Prostate gland (tissue), 2 donors: ENCODE results near the gene CDC42EP3.

Experiments
- CTCF ChIP-seq, 4 experiments: fragments of 200-600 bp in 2 of 4; fragments of 450-650 bp in 2 of 4; sonication (generic) in 2 of 4; IDR thresholded peaks; 1 replicate in 3 of 4; 2 replicates in 1 of 4; pipeline ENCODE4 v1.5.1; 2016 to 2019; ENCODE audit warnings: antibody characterized with exemption in 4 of 4, mild to moderate bottlenecking in 2 of 4, moderate library complexity in 2 of 4
- POLR2A ChIP-seq: fragments of 450-650 bp; IDR thresholded peaks from one replicate; pipeline ENCODE4 v1.6.1; 2016; ENCODE audit warnings: antibody characterized with exemption, mild to moderate bottlenecking

- no peak for TF ChIP-seq CTCF (IDR thresholded peaks at IDR 0.05)
- TF ChIP-seq POLR2A = no peak
Observed at GRCh38 chr2:37599688-37600525, 71.5 kb downstream of the CDC42EP3 start.
